Placental pericyte (primary cell): ENCODE measurements around the gene POMC. TPM values are rescaled to one million over a fixed set of nuclear protein-coding genes. Genes with fewer than 3 reads are reported as not detected.

Experiments used
- total RNA-seq: library from RNA; depleted of rRNA; stranded (reverse); fragments of >200 nt; gene quantifications from 2 replicates; pipeline ENCODE4 v1.2.3, GENCODE V29; 2012

Gene POMC
- 0.22 TPM in 1 of 2 replicates, not detected in the other for total RNA-seq

DNA sequence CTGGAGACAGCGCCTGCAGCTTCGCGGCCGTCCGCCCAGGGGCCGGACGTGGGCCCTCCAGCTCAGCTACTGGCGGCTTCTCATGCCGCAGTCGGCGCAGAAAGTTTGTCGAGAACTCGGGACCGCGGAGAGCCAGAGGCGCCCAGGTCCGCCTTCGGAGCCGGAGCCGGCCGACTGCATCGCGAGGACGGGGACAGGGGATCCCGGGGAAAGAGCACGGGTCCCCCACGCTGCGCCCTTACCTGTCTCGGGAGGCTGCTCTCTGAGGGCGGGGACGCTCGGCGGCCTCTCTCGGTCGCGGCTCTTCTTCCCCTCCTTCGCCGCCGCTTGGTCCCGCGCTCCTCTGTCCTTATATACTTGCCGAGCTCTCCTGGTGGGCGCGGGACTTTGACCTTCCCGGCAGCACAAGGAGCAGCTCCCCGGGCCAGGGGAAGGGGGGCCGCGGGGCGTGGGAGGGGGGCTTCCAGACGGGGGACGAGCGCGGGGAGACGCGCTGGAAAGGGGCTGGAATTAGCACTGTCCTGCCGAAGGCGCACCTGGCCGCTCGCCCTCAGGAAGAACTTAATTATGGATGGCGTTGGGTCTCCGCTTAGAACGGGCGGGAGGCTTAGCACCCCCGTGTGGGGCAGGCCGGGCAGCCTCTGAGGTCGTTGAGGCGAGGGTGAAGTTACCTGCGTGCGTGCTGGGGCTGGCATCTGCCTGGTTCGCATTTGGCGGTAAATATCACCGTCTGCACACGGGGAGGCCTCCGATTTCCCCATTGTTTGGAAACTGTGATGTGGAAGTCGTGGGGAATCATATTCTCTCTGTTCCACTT, at the start of gene POMC:
Gene POMC, minus strand, starts transcription at position 325 of the 817 bp plus-strand sequence. CDS start 3,808 bp downstream, outside the sequence.

Other genes starting within 250 kb of the POMC start
- 57.6 and 60.0 TPM in 2 replicates for gene ADCY3, start 248.3 kb downstream of the POMC start, total RNA-seq
- 4.7 and 7.7 TPM in 2 replicates for gene DNAJC27, start 196.6 kb downstream of the POMC start, total RNA-seq
- gene EFR3B, start 126.5 kb downstream of the POMC start, total RNA-seq = 0.44 and 0.57 TPM in 2 replicates
- gene DNMT3A, start 173.3 kb upstream of the POMC start, total RNA-seq = 9.3 and 10.9 TPM in 2 replicates